Peyer's patch (tissue), 4 donors: ENCODE data around the gene VPS52.

Experiments used
- CTCF ChIP-seq, 6 experiments: fragments of 450-650 bp in 4 of 6; fragments of 200-600 bp in 2 of 6; sonication (generic) in 1 of 6; IDR thresholded peaks; one replicate each; pipeline ENCODE4 v1.5.1; 2017 to 2019; ENCODE audit warnings: antibody characterized with exemption in 6 of 6, mild to moderate bottlenecking in 3 of 6, moderate library complexity in 1 of 6
- POLR2A ChIP-seq, 2 donors: fragments of 450-650 bp; IDR thresholded peaks; one replicate each; pipeline ENCODE4 v1.5.1; 2017; ENCODE audit warnings: antibody characterized with exemption in 2 of 2, mild to moderate bottlenecking in 2 of 2, moderate library complexity in 2 of 2

- TF ChIP-seq POLR2A (IDR thresholded peaks at IDR 0.05) (no peak), CTCF (IDR thresholded peaks at IDR 0.05) (no peak)
Observed at GRCh38 chr6:33278392-33278741, 6.7 kb upstream of the VPS52 start.
